Transverse colon (tissue), 4 donors: ENCODE data around the gene SRGAP1. TPM values are rescaled to one million over a fixed set of nuclear protein-coding genes. Genes with fewer than 3 reads are reported as not detected.

ENCODE experiments used
- DNase-seq: peaks from one replicate; pipeline ENCODE4 v3.0.0-alpha.2; 2019
- H3K27ac ChIP-seq, 4 donors: fragments of 200-600 bp; sonication (generic); 2 replicates each; pipeline ENCODE4 v1.5.1; 2016 to 2018; ENCODE audit warnings: inconsistent platforms in 4 of 4
- H3K27me3 ChIP-seq: fragments of 200-600 bp; sonication (generic); 2 replicates; pipeline ENCODE4 v1.5.1; 2017; ENCODE audit warnings: inconsistent platforms
- H3K36me3 ChIP-seq, 4 donors: fragments of 200-600 bp; sonication (generic); 2 replicates each; pipeline ENCODE4 v1.5.1; 2017 to 2019; ENCODE audit warnings: inconsistent platforms in 4 of 4
- H3K4me1 ChIP-seq, 4 donors: fragments of 200-600 bp; sonication (generic); 2 replicates each; pipeline ENCODE4 v1.5.1; 2017 to 2020; ENCODE audit warnings: inconsistent platforms in 4 of 4
- H3K4me3 ChIP-seq, 4 donors: fragments of 200-600 bp; sonication (generic); 1 replicate in 1 of 4; 2 replicates in 3 of 4; pipeline versions ENCODE4 v1.5.1 to v1.6.1; 2017 to 2019; ENCODE audit warnings: inconsistent platforms in 4 of 4
- H3K9me3 ChIP-seq, 2 donors: fragments of 200-600 bp; sonication (generic); 2 replicates each; pipeline ENCODE4 v1.5.1; 2017 to 2019; ENCODE audit warnings: inconsistent platforms in 2 of 2
- EP300 ChIP-seq: sonication (generic); formaldehyde crosslinking; IDR thresholded peaks from one replicate; pipeline ENCODE4 v1.6.1; 2017; ENCODE audit warnings: antibody characterized with exemption, low read depth
- POLR2A ChIP-seq: fragments of 450-650 bp; IDR thresholded peaks from one replicate; pipeline ENCODE4 v1.6.1; 2016; ENCODE audit warnings: antibody characterized with exemption, mild to moderate bottlenecking, moderate library complexity
- POLR2AphosphoS5 ChIP-seq, 3 donors: sonication (generic); formaldehyde crosslinking; IDR thresholded peaks; one replicate each; pipeline ENCODE4 v1.6.1; 2016; ENCODE audit warnings: antibody characterized with exemption in 3 of 3
- WGBS, 2 donors: methylation state at CpG; one replicate each; pipeline ENCODE4 v1.1.5; 2018; ENCODE audit warnings: low coverage in 1 of 2; 5-methylcytosine and 5-hydroxymethylcytosine counted together
- in situ Hi-C, 4 donors: fragments of 200-750 bp; cut with MboI; loops; one replicate each; pipeline versions ENCODE4 v1.15.0 to v1.15.1; 2017; ENCODE audit warnings: low sequenced_read_pairs in 3 of 4, low pct_ligation_motif_present in 1 of 4, low pct_unique_long_range_greater_than_20kb in 1 of 4
- intact Hi-C: fragments of 100-400 bp; cut with DNase I; formaldehyde crosslinking; loops from one replicate; pipeline ENCODE4 v1.15.1; 2023; ENCODE audit warnings: low total_unique reads
- total RNA-seq, 4 donors: library from RNA; depleted of rRNA; stranded (reverse); fragments of >200 nt; gene quantifications; one replicate each; pipeline ENCODE4 v1.1.0, GENCODE V29; 2016
- TF ChIP-seq, protein P1 (sequence below), 5 experiments: fragments of 200-600 bp in 3 of 5; fragments of 450-650 bp in 2 of 5; sonication (generic) in 3 of 5; IDR thresholded peaks; 1 replicate in 2 of 5; 2 replicates in 3 of 5; pipeline ENCODE4 v1.5.1; 2016 to 2017; ENCODE audit warnings: antibody characterized with exemption in 5 of 5, inconsistent platforms in 3 of 5, mild to moderate bottlenecking in 2 of 5, moderate library complexity in 1 of 5

Gene SRGAP1
- total RNA-seq, 4 donors from 2014 or later, result 16.0 to 720 (median 51.4) TPM

DNA sequence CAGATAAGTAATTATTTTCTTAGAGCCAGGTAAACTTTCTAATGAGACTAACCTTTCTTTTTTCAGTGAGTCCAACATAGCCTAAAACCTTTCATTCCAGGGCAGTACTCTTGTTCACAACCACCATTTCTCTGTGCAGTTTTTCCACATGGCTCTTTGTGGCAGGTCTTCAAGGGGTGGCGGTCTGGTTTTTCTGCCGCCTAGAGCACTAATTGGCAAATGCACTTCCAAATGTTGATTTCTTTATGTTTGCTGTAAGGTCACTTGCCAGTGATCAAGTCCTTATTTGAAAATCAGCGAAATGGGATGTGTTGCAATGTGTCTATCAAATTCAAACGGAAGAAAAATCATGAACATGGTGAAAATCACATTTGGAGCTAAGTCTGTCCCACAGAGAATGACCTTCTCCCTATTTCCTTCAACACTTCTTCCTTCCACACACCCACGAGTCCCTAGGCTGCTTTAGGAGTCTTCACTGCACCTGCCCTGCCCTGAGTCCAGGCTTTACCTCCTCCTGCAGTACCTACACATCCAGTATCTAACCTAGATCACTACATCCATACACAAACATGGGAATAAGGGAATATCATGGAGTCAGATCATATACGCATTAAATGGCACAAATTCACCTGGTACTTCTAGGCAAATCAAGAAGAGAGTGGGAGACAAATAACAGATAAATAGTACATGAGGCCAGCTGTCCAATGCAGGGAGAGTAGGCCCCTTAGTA is 1.9 kb downstream of the SRGAP1 start:
- Histone ChIP-seq H3K27ac (peak overlapping the region; percentile 93 to 97 (median 96)), H3K4me1 (peaks cover 5 to 45% (median 22%) of the 10 kb centered on the region in 4 donors), H3K27me3 (no peaks in the 10 kb centered on the region), H3K36me3 (no peaks in the 10 kb centered on the region), H3K4me3 (peak overlapping the region in 2 of 4 donors; percentile 88 to 94), H3K9me3 (no peaks in the 10 kb centered on the region)
- no peak for TF ChIP-seq EP300
- TF ChIP-seq POLR2AphosphoS5 (IDR thresholded peaks at IDR 0.05), result no peak
- TF ChIP-seq POLR2A, result no peak
- TF ChIP-seq, protein P1, sequence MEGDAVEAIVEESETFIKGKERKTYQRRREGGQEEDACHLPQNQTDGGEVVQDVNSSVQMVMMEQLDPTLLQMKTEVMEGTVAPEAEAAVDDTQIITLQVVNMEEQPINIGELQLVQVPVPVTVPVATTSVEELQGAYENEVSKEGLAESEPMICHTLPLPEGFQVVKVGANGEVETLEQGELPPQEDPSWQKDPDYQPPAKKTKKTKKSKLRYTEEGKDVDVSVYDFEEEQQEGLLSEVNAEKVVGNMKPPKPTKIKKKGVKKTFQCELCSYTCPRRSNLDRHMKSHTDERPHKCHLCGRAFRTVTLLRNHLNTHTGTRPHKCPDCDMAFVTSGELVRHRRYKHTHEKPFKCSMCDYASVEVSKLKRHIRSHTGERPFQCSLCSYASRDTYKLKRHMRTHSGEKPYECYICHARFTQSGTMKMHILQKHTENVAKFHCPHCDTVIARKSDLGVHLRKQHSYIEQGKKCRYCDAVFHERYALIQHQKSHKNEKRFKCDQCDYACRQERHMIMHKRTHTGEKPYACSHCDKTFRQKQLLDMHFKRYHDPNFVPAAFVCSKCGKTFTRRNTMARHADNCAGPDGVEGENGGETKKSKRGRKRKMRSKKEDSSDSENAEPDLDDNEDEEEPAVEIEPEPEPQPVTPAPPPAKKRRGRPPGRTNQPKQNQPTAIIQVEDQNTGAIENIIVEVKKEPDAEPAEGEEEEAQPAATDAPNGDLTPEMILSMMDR (IDR thresholded peaks at IDR 0.05), result no peak
- intact Hi-C loops (loop anchor here (10.0 kb wide), 1 partner anchor 238 kb away; no protein-coding TSS in a partner anchor), in situ Hi-C loops (loop anchor here in 3 of 4 donors (10.0 to 25.0 kb wide), 5 partner anchors 238 to 566 kb away; partner anchors contain the start of genes C12orf56 (in 2 of the 3) and XPOT (in 1 of the 3))
- WGBS, 2 donors, result 62 to 74% methylated on average over 5 to 6 of the region's 6 CpGs
- no peak for DNase-seq

DNA sequence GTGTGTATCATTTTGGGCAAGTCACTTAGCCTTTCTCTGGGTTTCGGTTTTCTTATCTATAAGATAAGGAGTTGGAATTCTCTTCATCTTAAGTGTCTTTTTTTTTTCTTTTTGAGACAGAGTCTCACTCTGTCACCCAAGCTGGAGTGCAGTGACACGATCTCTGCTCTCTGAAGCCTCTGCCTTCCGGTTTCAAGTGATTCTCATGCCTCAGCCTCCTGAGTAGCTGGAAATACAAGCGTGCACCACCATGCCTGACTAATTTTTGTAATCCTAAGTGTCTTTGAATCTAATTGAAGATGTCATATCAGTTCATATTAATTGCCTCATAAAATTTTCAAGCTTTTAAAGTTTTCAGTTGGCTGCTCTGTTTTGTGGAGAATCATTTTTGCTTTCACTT is 4.0 kb downstream of the SRGAP1 start:
- Histone ChIP-seq H3K27ac (no peak overlapping the region), H3K9me3 (no peaks in the 10 kb centered on the region), H3K4me1 (peaks cover 5 to 45% (median 22%) of the 10 kb centered on the region in 4 donors), H3K4me3 (no peak overlapping the region), H3K36me3 (no peaks in the 10 kb centered on the region), H3K27me3 (no peaks in the 10 kb centered on the region)
- TF ChIP-seq POLR2AphosphoS5 (IDR thresholded peaks at IDR 0.05) (no peak), POLR2A (no peak), EP300 (no peak)
- TF ChIP-seq, protein P1 (IDR thresholded peaks at IDR 0.05), result no peak
- in situ Hi-C loops, result loop anchor here in 3 of 4 donors (10.0 to 25.0 kb wide), 5 partner anchors 236 to 564 kb away; partner anchors contain the start of genes C12orf56 (in 2 of the 3) and XPOT (in 1 of the 3)
- intact Hi-C loops, result loop anchor here (10.0 kb wide), 1 partner anchor 236 kb away; no protein-coding TSS in a partner anchor
- 67 to 87% methylated on average over 4 of the region's 4 CpGs for WGBS, 2 donors
- DNase-seq, result no peak

DNA sequence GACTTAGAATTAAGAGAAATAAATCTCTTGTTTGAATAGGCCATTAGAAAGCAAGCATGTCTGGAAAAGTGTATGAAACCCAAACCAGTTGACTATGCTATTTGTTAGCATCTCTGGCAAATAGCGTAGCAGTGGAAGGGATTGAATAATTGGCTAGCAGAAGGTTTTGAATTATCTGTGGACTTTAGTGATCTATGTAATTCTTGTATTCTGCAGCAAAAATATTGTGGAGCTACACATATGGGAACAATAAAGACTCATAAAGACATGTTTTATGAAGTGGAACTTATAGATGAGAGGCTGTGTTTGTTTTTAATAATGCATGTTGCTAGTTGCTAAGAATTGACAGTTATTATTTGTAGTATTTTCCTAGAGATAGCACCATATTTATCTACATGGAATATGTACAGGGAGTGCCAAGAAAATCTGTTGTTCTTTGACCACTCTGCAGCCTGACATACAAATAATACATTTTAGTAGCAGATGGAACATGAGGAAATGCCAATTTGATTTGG is 4.7 kb downstream of the SRGAP1 start:
- DNase-seq, result no peak
- TF ChIP-seq EP300 (no peak), POLR2A (no peak), POLR2AphosphoS5 (IDR thresholded peaks at IDR 0.05) (no peak)
- TF ChIP-seq, protein P1 (IDR thresholded peaks at IDR 0.05), result no peak
- Histone ChIP-seq H3K9me3 (no peaks in the 10 kb centered on the region), H3K4me1 (peaks cover 5 to 45% (median 22%) of the 10 kb centered on the region in 4 donors), H3K36me3 (no peaks in the 10 kb centered on the region), H3K27ac (no peak overlapping the region), H3K27me3 (no peaks in the 10 kb centered on the region), H3K4me3 (no peak overlapping the region)
- 98 to 100% methylated on average over 1 of the region's 1 CpG for WGBS, 2 donors
- in situ Hi-C loops (loop anchor here in 3 of 4 donors (10.0 to 25.0 kb wide), 5 partner anchors 236 to 563 kb away; partner anchors contain the start of genes C12orf56 (in 2 of the 3) and XPOT (in 1 of the 3)), intact Hi-C loops (loop anchor here (10.0 kb wide), 1 partner anchor 236 kb away; no protein-coding TSS in a partner anchor)

DNA sequence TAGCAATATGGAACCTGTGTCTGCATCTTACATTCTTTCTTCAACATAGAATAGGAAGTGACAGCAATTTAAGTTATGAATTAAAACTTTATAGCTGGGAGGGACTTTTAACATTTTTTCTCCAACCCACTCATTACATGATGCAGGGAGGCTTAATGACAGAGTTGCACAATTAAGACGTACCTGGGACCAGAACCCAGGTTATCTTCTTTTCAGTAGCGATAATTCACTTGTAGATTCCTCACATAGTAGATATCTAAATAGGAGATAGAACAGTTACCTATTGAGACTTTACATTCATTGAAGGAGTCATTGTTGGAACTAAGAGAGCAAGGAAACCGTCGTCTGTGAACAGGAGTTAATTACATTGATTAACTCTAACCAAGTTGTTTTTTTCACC is 5.1 kb downstream of the SRGAP1 start:
- Histone ChIP-seq H3K4me1 (peaks cover 5 to 45% (median 22%) of the 10 kb centered on the region in 4 donors), H3K27me3 (no peaks in the 10 kb centered on the region), H3K4me3 (no peak overlapping the region), H3K27ac (no peak overlapping the region), H3K36me3 (no peaks in the 10 kb centered on the region), H3K9me3 (no peaks in the 10 kb centered on the region)
- no peak for TF ChIP-seq EP300
- TF ChIP-seq, protein P1 (IDR thresholded peaks at IDR 0.05), result no peak
- TF ChIP-seq POLR2AphosphoS5 (IDR thresholded peaks at IDR 0.05), result no peak
- TF ChIP-seq POLR2A, result no peak
- in situ Hi-C loops, result loop anchor here in 3 of 4 donors (10.0 to 25.0 kb wide), 5 partner anchors 235 to 563 kb away; partner anchors contain the start of genes C12orf56 (in 2 of the 3) and XPOT (in 1 of the 3)
- no peak for DNase-seq
- intact Hi-C loops, result loop anchor here (10.0 kb wide), 1 partner anchor 235 kb away; no protein-coding TSS in a partner anchor
- WGBS, 2 donors, result 80% methylated on average over 4 of the region's 4 CpGs; no CpG with 5 or more reads in 1 of the 2 donors
